Pons (tissue), 1 donor: ENCODE measurements around the gene SORCS2.

ENCODE experiments used
- DNase-seq: peaks from one replicate; pipeline ENCODE4 v3.0.0-alpha.2; 2016; ENCODE audit warnings: low spot score

The SORCS2 gene

GRCh38 chr4:7356667-7357310 lies 164.5 kb downstream of the SORCS2 start:
- DNase-seq, result no peak

GRCh38 chr4:7357323-7357722 lies 165.0 kb downstream of the SORCS2 start:
- no peak for DNase-seq

GRCh38 chr4:7358100-7358735 lies 165.9 kb downstream of the SORCS2 start:
- peak; percentile 82 for DNase-seq

- DNase-seq, result no peak
These were observed 167.2 kb downstream of the SORCS2 start for GRCh38 chr4:7359400-7360062.

- no peak for DNase-seq
These were observed 168.5 kb downstream of the SORCS2 start for GRCh38 chr4:7360806-7361205.

GRCh38 chr4:7361280-7361895 lies 169.1 kb downstream of the SORCS2 start:
- DNase-seq, result peak; percentile 58

GRCh38 chr4:7362341-7362740 lies 170.0 kb downstream of the SORCS2 start:
- no peak for DNase-seq

GRCh38 chr4:7362862-7363430 lies 170.6 kb downstream of the SORCS2 start:
- DNase-seq, result no peak

GRCh38 chr4:7364979-7365378 lies 172.6 kb downstream of the SORCS2 start:
- DNase-seq, result no peak

GRCh38 chr4:7365462-7366179 lies 173.3 kb downstream of the SORCS2 start:
- DNase-seq, result peak; percentile 96

- DNase-seq, result no peak
These were observed 174.0 kb downstream of the SORCS2 start for GRCh38 chr4:7366180-7366945.

GRCh38 chr4:7366954-7367353 lies 174.6 kb downstream of the SORCS2 start:
- no peak for DNase-seq

- DNase-seq, result no peak
These were observed 175.1 kb downstream of the SORCS2 start for GRCh38 chr4:7367406-7367805.

- no peak for DNase-seq
These were observed 175.5 kb downstream of the SORCS2 start for GRCh38 chr4:7367864-7368277.

GRCh38 chr4:7368296-7368695 lies 176.0 kb downstream of the SORCS2 start:
- no peak for DNase-seq

- no peak for DNase-seq
These were observed 177.2 kb downstream of the SORCS2 start for GRCh38 chr4:7369511-7369910.

GRCh38 chr4:7370038-7370437 lies 177.7 kb downstream of the SORCS2 start:
- no peak for DNase-seq

GRCh38 chr4:7371210-7371941 lies 179.0 kb downstream of the SORCS2 start:
- DNase-seq, result no peak

GRCh38 chr4:7372673-7373072 lies 180.3 kb downstream of the SORCS2 start:
- DNase-seq, result no peak

- DNase-seq, result no peak
These were observed 182.2 kb downstream of the SORCS2 start for GRCh38 chr4:7374571-7374970.
